GM21825 (cell line): ENCODE data around the gene TBC1D2.
"Not testable (repeated sequence)": the region's sequence is repeated elsewhere in the genome, so short reads cannot be mapped to it uniquely, and the experiment has no call there.

Experiments
- ATAC-seq: cut with Tn5 transposase; IDR thresholded peaks from one replicate; pipeline ENCODE4 v1.9.1; 2021; ENCODE audit warnings: mild to moderate bottlenecking, moderate library complexity; ENCODE audit not compliant: unreplicated experiment

The TBC1D2 gene, protein sequence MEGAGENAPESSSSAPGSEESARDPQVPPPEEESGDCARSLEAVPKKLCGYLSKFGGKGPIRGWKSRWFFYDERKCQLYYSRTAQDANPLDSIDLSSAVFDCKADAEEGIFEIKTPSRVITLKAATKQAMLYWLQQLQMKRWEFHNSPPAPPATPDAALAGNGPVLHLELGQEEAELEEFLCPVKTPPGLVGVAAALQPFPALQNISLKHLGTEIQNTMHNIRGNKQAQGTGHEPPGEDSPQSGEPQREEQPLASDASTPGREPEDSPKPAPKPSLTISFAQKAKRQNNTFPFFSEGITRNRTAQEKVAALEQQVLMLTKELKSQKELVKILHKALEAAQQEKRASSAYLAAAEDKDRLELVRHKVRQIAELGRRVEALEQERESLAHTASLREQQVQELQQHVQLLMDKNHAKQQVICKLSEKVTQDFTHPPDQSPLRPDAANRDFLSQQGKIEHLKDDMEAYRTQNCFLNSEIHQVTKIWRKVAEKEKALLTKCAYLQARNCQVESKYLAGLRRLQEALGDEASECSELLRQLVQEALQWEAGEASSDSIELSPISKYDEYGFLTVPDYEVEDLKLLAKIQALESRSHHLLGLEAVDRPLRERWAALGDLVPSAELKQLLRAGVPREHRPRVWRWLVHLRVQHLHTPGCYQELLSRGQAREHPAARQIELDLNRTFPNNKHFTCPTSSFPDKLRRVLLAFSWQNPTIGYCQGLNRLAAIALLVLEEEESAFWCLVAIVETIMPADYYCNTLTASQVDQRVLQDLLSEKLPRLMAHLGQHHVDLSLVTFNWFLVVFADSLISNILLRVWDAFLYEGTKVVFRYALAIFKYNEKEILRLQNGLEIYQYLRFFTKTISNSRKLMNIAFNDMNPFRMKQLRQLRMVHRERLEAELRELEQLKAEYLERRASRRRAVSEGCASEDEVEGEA

DNA sequence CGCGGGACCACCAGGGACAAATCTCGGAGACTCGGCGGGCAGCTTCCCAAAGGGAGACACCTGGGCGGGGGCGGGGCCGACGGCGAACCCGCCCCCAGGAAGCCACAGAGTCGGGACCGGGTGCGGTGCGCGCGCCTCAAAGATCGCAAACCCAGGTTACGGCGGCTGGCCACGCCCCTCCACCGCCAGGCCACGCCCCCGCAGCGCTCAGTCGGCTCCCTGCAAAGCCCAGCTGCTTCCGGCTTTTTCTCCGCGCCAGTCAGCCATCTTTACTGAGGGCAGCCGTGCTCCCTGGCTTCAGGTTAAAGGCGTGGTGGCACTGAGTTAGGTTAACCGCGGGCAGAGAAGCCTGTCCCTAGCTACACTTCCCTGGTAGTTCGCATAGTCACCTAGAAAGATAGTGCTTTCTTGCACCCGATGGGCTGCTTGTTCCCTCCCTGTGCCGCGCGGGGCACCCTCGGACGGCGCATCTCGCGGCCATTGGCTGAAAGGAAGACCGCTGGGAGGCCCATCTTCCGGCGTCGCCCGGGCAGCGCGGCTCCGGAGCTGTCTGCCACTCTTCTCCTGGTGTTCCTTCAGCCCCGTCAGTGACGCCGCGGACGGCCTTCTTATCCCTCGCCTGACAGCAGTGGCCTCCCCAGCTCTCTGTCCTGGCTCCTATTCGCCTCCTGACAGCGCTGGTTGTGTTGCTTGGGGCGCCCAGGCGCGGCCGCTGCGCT, at the start of gene TBC1D2:
Gene TBC1D2 (minus strand): TSS at position 72 of the 719 bp plus-strand sequence. CDS start 108 bp downstream, outside the sequence.
- ATAC-seq: peak; percentile 87

DNA sequence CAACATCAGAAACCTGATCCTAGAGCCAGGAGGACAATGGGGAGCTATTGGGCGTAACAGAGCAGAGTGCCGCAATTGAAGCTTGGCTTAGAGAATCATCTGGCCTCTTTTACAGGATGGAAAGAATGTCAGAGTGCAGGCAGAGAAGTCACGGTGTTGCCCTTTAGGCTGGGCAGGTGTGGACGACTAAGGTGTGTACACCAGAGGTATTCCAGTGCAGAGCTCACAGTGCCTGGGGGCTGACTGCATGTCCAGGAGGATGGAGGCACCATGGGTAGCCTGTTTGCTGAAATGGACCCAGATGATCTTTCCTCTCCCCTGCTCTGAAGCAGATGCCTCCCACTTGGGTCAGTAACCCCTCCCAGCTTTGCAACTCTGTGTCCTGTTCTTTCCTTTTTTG, 48.9 kb upstream of the TBC1D2 start:
- ATAC-seq: no peak

DNA sequence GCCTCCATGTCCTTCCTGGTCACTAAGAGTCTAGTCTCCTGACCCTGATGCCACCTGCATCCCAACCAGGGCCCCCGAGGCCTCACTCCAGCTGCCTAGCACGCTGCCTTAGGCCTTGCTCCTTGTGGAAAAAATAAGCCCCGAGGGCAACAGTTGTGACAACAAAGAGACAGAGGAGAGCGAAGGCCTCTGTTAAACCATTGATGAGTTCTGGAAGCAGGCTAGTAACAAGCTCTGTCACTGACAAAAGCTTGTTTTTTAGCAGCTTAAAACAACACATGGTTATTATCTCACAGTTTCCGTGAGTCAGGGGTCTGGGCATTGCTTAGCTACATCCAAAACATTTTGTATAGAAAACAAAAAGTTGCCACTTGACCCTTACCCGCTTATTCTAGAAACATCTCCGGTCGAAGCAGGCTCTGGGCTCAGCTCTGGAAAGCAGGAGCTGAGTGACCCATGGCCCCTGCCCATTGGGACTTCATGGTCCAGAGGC, 48.2 kb upstream of the TBC1D2 start:
- ATAC-seq: no peak

DNA sequence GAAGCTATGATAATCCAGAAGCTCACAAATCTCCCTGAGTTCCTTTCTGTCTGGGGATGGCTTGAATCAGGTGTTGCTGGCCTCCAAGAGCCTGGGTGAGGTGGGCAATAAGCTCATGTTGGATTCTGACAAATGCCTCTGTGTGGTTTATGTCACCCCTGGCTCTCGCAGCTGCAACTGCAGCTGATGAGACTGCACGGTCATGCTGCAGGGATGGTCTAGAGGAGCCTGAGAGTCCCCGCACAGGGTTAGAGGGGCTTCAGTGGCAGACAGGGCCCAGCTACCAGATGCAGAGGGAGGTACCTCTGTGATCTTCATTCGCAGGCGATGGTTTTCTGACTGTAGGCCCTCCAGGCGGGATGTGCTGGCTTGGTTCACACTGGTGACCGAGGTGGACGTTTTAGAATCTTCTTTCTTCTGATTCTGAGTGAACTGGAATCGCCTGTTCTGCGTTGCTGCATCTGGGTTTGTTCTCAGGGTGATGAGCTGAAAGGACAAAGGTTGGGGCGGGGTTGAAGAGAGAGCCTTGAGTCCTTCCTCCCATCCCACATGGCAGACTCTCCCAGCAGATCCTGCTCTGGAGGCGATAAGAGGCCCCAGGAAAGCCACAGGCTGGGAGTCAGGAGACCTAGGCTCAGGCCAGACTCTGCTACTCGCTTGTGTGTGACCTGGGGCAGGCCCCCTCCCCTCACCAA, 47.6 kb upstream of the TBC1D2 start:
- no peak for ATAC-seq

DNA sequence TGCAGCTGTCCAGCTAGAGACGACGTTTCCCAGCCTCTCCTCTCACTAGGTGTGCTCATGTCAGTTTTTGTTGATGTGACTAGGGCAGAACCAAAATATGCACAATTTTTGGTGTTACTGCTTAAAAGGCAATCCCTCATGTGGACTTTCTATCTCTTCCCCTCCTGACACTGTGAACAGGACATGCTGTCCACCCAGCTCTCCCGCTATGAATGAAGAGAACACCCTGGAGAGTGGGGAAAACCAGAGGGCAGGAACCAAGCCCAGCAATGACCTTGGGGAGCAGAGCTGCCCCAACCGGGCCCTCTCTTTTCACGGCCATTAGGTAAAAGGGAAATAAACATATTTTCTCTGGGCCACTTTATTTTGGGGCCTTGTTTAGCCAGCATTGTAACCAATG, 46.7 kb upstream of the TBC1D2 start:
- ATAC-seq: no peak

DNA sequence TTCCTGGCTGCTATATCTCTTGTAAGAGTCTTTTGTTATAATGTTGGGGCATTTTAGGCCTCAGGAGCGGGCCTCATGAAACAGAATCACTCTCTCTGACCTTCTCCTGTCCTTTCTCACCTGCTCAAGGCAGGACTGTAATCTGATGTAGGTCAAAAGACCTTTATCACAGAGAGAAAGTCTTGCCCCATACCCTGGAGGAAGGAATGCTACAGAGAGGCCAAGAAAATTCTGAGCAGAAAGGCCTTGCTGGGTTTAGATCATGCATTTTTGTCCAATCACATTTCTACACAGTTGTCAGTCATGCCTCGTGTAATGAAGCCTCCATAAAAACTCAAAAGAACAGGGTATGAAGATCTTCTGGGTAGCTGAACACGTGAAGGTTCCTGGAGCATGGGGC, 45.2 kb upstream of the TBC1D2 start:
- no peak for ATAC-seq

DNA sequence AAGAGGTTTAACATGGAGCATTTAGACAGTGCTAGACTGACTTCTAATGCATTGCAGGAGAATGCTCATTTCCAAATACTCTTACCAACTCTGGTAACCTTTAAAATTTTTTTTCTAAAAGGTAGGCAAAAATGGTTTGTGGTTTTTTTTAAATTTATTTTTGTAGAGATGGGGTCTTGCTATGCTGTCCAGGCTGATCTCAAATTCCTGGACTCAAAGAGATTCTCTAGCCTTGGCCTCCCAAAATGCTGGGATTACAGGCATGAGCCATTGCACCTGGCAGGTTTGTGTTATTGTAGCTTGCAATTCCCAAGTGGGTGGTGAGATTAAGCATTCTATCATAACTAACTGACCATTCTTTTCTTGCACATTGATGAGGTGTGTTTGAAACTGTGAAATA, 43.0 kb upstream of the TBC1D2 start:
- ATAC-seq: no peak

DNA sequence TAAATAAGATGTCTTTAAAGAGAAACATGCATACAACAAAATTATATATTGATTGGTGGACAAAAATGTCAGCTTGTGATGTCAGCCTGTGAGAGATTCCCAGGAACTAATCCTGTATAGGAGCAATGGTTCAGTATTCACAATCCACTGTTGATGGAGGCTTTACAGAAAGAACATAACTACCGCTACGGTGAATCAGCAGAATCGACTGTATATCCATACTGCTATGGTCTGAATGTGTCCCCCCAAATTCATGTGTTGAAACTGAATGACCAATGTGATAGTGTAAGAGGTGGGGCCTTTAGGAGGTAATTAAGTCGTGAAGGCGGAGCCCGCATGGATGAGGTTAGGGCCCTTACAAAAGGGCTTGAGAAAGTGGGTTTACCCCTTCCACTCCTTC, 40.4 kb upstream of the TBC1D2 start:
- no peak for ATAC-seq

DNA sequence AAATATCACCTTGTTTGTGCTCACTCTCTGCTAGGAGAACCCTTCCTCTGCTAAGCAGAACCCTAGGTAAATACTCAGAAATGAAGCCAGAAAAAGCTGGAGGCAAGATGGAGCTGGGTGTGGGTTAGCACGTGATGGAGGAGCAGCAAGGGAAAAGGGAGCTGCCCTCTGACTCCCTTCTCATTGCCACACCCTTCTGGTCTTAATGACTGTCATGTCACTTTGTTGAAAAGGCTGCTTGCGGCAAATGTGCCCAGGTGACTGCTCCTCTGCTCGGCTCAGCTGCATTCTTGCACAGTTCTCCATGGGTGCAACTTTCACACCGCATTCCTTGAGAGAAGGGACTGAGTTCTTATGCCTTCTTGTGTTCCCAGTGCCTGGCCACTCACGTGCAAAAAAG, 36.4 kb upstream of the TBC1D2 start:
- no peak for ATAC-seq

DNA sequence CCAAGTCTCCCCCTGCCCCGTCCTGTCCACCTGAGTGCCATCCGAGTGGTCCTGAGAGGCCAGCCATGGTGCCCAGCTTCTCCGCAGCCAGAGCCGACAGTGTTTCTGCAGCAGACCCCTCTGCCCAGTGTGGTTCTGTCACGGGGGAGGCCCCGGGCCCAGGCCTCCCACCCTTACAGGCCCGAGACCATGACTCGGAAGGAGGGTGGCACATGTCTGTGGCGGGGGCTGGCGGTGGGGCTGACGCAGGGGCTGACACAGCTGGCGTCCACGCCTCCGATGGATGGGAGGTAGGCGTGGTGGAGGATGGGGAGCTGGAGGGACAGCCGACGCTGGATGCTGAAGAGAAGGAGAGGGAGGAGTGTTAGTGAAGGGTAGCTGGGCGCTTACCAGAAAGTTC, 35.0 kb upstream of the TBC1D2 start:
- ATAC-seq: no peak

DNA sequence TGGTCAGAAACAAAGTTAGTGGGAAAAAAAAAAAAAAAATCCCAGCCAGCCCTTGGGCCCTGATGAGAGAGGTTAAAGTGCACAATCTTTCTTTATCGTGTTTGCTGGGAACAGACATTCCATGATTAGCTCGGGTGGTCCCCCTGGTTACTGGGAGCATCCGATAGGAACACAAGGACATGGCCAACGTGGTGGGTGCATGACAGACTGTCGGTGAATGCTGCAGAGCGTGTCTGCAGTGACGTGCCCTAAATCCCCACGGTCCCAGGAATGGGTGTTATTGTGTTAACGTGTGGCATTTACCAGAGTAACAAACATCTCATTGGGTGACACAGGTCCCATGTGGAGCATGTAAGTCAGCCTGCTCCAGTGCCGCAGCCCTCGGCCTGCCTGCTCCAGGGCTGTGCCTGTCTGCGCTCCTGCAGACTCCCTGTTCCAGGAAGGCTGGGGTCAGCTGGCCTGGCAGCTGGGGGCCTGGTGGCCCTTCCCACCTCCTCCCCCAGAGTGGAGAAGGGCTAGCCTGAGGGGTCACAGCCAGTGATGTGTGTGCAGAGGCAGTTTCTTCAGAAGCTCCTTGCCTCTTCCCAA, 34.3 kb upstream of the TBC1D2 start:
- no peak for ATAC-seq

DNA sequence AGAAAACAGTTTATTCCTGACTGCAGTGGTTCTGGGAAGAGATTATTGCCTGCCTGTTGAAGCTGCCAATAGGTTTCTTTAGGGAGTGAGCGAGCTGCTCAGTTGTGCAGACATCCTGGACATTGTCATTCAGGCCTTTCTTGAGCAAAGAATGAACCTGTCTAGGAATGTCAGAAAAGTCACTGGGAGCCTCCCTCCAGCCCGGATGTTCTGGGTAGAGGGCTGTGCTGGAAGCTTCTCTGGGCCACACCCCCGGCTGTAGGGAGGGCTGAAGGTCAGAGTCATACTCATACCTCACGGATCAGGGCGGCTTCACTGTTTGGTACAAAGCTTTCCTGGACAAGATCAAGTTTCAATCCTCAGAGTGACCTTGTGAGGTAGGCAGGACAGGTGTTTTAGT, 33.4 kb upstream of the TBC1D2 start:
- no peak for ATAC-seq

DNA sequence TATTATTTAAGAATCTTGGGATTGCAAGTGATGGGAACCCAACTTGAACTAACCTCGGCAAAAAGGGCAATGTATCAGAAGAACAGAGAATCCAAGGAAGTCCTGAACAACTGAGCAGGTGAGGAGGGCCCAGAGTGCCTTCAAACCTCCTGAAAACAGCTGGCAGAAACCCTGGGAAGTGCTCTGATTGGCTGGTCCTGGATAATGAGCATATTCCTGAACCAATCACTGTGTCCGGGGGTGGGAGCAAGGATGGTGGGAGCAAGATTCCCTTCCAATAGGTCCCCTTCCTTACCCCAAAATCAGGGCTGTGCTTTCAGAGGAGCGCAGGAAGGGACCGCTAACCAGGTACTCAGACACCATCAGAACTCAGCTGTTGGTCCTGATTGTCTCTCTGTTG, 31.9 kb upstream of the TBC1D2 start:
- ATAC-seq: no peak

DNA sequence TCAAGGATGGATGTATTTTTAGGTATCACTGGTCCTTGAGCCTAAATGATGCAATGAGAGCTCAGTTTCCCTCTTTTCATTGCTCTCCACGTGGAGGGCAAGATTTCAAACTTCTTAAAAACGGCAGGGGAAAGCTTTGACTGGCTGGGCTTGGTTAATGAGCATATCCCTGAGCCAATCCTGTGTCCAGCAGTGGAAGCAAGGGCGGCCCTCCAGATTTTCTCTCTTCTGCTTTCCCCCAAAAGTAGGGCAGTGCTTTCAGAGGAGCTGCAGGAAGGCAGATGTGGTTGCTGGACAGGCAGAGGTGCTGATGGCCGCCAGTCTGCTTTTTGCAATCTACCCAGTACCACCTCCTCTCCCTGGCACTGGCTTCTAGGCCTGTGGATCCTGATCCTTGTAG, 30.0 kb upstream of the TBC1D2 start:
- no peak for ATAC-seq

DNA sequence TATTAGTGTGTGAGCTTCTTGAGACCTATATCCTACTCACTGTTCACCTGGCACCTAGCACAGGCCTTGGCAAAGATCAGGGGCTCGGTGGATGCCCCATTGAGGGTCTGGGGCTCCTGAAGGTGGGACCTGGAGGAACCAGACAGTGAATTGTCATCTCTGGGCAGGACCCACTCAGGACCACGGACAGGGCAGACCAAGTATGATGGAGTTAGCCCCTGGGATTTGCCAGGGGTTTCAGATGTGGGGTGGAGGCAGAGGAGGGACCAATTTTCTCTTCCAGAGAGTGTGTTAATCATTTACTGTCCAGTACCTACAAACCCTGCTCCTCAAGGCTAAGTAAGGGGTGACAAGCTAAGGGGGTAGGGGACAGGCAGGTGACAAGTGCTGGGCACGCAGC, 29.3 kb upstream of the TBC1D2 start:
- no peak for ATAC-seq

DNA sequence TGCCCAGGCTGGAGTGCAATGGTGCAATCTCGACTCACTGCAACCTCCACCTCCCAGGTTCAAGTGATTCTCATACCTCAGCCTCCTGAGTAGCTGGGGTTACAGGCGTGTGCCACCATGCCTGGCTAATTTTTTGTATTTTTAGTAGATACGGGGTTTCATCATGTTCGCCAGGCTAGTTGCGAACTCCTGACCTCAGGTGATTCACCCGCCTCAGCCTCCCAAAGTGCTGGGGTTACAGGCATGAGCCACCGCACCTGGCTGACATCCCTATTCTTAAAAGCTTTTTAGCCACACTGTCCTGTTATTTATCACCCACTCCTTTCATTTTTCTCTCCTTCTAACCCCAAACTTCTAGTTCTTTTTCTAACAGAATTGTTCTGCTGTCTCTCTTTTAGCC, 27.7 kb upstream of the TBC1D2 start:
- not testable (repeated sequence) for ATAC-seq

DNA sequence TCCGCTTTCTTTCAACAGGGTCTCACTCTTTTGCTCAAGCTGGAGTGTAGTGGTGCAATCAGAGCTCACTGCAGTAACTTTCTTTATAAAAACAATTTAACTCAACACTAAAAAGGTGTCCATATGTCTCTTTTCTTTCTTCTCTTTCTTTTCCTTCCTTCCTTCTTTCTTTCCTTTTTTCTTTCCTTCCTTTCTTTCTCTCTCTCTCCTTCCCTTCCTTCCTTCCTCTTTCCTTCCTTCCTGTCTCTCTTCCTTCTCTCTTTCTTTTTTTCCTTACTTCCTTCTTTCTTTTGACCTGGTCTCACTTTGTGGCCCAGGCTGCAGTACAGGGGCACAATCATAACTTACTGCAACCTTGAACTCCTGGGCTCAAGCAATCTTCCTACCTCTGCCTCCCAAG, 25.8 kb upstream of the TBC1D2 start:
- no peak for ATAC-seq

DNA sequence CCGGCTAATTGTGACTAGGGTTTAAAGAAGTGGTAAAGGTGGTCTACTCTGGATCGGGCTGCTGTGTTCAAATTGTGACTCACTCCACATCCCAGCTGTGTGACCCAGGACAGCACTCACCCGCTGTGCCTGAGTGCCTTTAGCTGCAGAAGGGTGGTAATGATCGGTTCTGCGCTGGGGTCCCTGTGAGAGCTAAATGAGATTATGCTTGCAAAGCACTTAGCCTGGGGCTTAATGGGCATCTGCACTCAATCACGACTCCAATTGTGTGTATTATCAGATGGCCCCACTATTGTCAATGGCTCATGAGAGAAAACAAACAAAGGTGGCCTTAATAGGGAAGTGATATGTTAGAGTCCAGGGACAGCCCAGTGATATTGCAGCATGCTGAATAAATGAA, 25.1 kb upstream of the TBC1D2 start:
- no peak for ATAC-seq

DNA sequence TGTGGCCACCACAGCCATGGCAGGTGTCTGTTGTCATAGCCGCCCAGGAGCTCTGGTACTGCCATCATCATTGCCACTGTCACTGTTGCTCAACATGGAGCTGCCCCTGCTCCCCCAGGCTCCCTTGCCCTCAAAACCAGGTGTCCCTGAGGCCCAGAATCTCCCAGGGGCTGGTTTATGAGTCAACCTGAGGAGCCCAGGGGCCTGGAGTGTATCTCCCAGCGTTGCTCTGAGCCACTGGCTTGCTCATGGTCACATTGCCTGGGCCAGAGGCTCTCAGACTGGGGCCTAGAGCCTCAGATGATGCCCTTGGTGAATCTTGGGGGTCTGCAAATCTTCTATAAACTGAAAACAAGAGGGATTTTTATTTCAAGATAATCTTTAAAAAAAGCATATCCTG, 24.7 kb upstream of the TBC1D2 start:
- ATAC-seq: no peak

DNA sequence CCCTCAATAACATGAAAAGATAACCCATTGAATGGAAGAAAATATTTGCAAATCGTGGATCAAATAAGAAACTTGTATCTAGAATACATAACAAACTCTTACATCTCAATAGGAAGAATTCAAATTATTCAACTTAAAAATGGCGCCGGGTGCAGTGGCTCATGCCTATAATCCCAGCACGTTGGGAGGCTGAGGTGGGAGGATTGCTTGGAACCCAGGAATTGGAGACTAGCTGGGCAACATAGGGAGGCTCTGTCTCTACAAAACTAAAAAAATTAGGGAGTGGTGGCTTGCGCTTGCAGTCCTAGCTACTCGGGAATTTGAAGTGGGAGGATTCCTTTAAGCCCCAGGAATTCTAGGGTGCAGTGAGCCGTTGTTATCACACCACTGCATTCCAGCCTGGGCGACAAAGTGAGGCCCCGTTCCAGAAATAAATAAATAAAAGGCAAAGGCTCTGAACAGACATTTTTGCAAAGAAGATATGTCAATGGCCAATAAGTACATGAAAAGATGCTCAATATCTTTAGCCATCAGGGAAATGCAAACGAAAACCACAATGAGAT, 21.5 kb upstream of the TBC1D2 start:
- ATAC-seq: no peak
